Stimulated activated CD8-positive, alpha-beta memory T cell treated with anti-CD3 and anti-CD28 coated beads, Interleukin-15, amount 100 ng/mL, for 48 hours (primary cell): ENCODE data around the gene STAC3.
"Not testable (repeated sequence)": the region's sequence is repeated elsewhere in the genome, so short reads cannot be mapped to it uniquely, and the experiment has no call there.

Source experiments
- DNase-seq, 2 donors: peaks; one replicate each; pipeline ENCODE4 v3.0.0-alpha.2; 2020; ENCODE audit warnings: low read depth in 2 of 2

Gene STAC3

DNA sequence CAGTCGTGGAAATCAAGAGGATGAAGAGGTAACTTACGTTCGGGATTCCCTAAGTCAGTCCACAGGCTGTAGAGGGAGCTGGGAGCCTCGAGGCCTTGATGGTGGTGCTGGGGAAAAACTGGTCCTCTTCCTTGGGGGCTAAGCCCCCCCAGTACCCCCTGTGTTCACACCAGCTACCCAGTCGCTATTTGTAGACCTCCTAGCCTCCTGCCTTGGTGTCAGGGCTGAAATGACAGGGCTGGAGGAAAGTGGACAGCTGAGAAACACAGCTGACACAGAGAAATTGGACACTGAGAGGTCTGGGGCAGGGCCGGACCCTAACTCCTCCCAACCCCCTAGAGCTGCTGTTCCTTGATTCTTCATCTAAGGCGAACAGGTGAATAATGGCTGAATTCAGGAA, at the start of gene STAC3:
TSS of gene STAC3 (minus strand) at position 232 of the 400 bp plus-strand sequence. CDS start 1,551 bp downstream, outside the sequence.
- no peak for DNase-seq

DNA sequence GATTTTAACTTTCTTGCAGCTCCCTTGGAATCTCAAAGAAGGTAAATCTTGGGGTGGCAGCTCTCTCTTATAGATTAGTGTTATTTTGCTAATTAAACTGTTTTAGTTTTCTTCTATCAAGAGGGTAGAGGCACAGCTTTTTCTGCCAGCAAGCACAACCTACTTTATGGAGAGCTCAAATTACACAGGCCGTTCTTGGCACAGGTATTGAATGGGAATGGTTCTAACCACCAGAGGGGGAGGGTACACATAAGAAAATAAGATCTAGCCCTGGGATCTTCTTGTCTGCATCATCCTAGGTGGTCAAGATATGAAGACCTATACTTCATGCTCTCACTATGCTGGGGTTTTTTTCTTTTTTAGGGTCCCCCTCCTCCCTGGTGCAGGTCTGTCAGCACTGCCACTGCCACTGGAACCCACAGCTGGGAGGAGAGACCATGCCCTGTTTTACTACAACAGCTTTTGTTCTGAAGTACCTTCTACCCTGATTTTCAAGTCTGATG, 48.6 kb upstream of the STAC3 start:
- DNase-seq: no peak

DNA sequence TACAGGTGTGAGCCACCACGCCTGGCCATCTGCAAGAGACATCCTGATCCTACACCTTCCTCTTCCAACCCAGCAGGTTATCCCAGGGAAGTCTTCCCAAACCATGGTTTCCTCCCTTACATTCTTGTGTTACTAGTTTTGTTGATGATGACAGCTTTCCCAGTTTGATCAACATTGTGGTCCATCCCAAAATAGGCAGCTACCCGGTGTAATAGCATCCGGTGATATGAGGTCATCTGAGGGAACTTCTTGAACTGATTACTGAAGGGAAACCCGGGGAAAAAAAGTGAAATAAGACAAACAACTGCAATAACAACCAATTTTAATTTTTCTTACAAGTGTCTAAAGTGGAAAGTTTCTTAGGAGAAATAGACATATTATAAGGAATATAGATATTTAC, 45.3 kb upstream of the STAC3 start:
- no peak for DNase-seq

DNA sequence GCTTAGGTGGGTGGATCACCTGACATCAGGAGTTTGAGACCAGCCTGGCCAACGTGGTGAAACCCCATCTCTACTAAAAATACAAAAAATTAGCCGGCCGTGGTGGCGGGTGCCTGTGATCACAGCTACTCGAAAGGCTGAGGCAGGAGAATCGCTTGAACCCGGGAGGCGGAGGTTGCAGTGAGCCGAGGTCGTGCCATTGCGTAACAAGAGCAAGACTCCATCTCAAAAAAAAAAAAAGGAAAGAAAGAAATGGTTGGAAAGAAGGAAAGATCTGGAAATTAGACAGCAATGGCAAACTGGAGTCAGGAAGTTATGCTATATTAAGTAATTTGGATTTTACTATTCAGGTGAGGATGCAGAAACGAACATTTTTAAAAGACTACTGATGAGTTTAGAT, 31.1 kb upstream of the STAC3 start:
- DNase-seq: not testable (repeated sequence)

DNA sequence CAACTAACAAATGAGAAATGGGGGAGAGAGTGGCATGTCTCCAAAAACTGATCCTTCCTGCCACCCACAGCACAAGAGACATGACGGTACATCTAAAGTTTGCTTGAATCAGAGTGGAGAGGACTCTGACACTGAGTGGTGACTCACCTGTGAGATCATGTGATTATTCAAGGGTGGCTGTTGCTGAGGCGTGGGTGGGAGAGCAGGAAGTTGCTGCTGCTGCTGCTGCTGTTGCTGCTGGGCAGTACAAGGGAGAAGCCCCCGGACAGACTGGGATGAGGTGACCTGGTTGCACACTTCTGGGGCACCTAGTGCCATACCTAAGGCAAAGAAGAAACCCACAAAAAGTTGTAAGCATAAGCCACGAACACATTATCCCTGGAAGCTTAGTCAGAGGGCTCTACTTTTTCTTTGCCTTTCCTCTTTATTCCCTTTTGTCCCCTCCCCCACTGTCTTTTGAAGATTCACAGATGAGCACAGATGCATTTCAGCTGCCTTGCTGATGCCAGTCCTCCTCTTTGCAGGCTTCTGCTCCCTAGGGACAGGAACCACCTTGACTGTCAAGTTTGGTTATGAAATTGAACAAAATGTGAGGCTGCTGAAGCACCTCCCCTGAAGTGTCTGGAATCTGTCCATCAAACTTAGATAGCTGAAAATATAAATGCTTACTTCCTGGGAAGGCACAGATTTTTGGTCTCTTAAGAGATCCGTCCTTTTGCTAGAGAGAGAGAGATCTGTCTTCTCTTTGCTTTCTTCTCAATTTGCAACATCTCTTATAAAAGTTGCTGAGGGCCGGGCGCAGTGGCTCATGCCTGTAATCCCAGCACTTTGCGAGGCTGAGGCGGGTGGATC, 29.4 kb upstream of the STAC3 start:
- peak; percentile 66 to 69 for DNase-seq

DNA sequence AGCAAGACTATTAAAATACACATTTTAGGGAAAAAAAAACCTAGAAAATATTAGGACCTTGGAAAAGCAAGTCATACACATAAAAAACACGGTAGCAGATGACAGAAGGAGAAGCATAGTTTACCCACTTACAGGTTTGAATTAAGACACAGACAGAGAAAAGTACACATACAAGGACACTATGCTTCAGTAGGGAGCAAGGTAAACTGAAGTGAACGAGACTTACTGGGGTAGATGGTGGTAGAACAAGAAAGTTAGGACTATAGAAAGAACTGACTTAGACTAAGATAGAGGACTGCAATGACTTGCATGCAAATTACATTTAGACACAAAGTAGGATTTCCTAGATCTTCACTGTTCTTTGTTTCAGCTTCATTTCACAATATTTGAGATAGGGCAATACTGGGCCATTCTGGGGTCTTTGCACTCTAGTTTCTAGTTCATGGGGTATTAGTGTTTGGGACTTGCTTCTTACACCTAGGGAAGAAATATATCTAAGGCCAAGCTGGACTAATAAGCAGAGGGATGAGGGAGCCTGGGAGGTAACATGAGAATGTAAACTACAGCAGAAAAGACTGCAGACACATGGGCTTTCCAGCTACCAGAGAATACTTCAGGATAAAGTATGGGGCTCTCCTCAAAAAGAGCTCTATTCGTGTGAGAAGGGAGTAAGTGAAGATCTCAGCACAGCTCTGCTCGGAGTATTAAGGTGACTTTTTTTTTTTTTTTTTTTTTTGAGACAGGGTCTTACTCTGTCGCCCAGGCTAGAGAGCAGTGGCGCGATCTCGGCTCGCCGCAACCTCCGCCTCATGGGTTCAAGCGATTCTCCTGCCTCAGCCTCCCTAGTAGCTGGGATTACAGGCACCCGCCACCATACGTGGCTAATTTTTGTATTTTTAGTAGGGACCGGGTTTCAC, 27.7 kb upstream of the STAC3 start:
- no peak for DNase-seq

DNA sequence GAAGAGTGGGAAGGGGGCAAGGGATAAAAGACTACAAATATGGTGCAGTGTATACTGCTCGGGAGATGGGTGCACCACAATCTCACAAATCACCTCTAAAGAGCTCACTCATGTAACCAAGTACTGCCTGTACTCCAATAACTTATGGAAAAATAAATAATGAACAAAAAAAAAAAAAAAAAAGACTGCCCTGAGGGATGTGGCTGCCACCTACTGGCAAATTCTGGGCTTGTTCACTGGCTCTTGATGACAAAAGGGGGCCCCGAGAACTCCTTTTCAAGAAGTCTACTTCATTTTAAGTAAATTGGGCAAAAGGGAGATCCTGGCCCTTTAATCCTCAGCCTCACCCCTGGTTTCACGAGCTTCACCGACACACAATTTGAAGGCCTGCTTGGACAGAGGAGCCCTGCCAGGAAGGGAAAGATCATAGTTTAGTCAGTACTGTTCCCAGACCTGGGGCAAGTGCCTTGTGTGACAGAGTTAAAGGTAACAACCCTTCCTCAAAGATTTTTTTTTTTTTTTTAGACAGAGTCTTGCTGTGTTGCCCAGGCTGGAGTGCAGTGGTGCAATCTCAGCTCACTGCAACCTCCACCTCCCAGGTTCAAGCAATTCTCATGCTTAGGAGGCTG, 26.1 kb upstream of the STAC3 start:
- no peak for DNase-seq

DNA sequence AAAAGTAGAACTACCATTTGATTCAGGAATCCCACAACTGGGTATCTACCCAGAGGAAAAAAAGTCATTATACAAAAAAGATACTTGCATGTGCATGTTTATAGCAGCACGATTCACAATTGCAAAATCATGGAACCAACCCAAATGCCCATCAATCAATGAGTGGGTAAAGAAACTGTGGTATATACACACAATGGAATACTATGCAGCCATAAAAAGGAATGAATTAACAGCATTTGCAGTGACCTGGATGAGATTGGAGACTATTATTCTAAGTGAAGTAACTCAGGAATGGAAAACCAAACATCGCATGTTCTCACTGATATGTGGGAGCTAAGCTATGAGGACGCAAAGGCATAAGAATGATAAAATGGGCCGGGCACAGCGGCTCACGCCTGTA, 25.2 kb upstream of the STAC3 start:
- DNase-seq: not testable (repeated sequence)

DNA sequence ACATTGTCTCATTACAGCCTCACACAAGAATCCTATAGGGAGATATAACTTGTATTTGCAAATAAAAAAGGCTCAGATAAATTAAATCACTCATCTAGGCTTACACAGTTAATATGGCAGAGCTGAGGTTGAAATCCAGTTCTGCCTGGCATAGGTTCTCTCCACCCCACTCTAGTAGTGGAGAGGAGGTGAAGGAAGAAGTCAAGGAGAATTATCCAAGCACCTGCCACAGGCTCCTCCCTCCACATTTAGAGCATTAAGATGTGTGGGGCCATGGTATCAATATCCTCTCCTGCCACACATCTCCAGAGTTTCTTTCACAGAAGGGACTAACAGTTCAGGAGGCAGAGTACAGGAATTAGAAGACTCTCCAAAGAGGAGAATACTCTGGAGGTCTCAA, 22.5 kb upstream of the STAC3 start:
- DNase-seq: no peak

DNA sequence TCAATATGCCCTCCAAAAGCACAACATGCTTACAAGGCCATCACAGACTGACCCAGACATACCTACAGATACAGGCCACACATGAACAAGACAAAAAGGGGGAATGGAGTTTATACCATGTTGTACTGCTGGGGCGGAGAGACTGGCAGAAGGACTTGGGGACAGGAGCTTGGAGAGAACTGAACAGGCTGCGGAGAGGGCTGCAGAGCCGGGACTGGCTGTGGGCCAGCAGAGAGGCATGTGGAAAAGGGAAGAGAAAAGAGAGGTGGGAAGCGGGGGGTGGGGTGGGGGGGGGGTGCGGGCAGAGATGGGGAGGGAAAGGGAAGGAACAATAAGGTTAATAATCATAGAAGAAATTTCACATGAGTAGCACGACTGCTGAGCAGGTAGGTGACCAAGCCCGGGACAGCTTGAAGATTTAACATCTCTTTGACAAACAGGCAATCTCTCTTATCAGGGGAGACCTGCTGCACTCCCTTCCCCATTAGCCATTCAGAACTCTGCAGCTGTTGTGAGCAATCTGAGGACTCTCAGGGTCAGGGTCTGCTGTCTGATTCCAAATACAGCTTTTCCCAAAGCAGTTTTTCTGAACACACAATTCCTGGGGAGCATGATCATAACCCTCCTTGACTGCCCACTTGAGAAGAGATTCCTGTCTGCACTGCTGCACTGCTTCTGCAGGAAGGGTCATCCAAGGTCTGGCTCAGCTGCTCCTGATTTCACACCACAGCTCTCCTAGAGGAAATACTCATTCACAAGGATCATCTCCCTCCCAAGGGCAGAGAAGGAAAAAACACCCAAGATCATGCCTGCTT, 21.6 kb upstream of the STAC3 start:
- DNase-seq: no peak

DNA sequence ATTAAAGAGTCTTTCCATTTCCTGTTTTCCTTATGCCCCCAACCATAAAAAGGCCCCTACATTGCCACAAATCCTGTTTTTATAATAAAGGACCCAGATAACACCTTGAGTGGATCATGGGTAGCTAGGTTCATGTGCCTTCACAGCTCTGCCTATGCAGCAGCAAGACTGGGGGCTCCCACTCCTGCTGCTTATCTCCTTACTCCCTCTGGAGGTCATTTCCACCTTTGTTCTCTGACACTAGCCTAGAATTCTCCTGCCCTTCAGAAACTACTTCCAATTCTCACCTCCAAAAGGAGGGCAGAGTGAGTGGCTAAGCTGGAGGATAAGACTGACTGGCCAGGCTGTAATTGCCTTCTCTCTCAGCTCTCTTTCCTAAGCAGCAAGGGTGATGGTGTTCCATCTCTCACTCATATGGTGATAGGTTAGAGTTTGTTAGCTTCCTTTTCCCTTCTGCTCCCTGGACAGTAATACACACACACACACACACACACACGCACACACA, 20.0 kb upstream of the STAC3 start:
- no peak for DNase-seq

DNA sequence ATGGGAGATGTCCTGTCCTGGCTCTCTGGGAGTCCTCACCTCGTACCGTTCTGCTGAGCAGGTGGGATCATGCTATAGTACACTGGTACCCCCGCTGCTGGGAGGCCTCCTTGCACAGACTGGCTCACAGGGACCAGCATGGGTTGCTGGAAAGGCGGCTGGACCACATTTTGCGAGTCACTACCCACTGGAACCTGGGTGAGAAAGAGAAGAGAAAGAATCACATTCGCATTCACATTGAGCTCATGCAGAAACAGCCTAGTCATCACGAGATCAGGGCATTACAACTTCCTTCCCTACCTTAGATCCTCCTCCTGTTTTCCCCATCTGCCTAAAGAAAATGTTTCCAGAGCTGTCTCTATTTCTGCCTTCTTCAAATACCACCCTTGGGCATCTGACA, 17.3 kb upstream of the STAC3 start:
- DNase-seq: peak; percentile 19 to 50

DNA sequence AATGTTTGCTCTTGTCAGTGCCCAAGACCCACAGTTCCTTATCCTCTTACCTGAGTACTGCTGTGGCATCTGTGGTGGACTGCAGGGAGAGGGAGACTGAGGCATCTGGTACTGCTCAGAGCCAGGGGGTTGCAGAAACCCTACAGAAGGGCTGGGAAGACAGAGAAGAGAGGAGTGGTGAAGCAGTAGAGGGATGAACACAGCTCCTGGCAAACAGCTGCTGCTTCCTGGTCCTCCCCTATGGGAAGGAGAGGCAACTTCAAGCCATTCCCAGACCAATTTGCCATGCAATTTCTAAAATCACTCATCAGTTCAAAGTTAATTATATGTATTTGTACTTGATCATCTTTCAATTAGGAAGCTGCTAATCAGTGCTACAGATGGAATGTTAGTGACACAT, 15.7 kb upstream of the STAC3 start:
- no peak for DNase-seq

DNA sequence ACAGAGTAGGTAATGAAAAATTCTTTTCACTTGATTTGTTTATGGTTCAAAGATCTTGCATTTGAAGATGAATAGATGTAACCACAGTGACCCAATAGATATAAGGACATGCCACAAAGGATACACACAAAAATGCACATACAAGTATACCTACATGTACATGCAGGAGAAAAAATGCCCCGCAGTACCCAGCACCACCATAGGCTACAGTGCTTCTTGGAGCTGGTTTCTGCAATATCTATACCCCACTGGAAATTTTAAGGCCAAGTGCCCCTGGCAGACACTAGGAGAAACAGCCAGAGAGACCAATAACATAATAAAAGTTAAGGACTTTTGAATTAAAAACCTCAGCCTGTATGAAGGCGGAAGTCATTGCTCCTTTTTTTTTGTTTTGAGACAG, 12.1 kb upstream of the STAC3 start:
- DNase-seq: no peak

DNA sequence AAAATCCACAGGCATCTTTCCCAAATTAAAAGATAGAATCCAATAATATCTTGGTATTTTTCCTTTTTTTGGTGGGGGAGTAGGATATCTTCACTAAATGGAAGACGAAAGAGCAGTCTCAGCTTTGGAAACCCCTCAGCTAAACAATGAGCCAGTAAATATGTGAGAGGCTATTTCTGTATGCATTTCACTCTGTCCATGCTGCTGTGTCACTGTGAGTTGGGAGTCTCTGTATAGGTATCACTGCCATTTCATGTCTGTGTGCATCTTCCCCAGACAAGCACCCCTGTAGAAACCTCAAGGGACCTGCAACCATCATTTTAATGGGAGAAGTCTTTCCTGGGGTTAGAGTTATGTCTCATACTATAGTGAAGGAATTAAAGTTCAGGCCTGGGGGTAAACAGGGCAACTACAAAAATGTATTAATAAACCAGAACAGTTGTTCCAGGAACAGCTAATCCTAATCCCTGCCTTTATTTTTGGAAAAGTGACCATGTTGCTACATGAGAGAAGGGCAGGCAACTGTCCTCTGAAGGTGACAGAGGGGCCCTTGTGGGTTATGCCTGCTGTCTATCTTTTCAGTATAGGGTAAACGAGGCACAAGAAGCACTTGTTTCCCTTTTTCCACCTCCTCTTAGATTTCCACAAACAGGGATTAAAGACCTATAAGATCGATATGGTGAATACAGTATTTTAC, 11.3 kb upstream of the STAC3 start:
- DNase-seq: no peak

DNA sequence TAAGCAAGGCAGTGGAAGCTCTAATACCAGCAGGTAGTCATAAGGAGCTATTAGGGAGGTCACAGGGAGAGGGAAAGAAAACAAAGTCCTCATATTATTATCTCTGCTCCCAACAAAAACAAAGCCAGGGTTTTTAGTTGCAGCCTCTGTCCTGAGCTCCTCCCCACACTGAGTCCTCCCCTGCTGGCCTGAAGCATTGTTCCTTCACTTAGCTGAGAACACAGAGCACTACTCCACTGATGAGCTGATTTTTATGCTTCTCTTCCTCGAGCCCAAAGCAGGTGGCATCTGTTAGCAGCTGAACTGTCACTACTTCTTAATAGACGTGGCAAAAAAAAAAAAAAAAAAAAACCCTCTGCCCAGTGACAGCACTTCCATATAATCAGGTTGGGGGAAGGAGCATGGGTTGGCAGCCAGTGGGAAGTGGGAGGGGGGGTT, 10.5 kb upstream of the STAC3 start:
- DNase-seq: no peak

DNA sequence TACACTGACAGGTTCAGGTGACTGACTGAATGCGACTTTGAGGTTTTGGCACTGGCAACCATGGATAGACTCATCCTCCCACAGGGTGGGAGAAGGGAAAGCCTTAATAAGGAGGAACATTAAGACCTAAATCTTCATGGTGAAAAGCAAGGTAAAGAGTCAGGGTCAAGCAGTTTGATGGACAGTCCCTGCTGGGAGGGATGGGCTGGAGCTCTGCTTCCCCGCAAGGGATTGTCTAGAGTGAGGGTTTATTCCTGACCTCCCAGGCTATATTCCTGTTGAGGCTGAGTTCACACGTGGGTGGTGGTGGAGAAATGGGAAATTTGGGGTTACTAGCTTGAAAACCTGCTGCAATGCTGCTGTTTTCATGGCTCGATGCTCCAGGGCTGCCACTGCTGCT, 9.4 kb upstream of the STAC3 start:
- no peak for DNase-seq

DNA sequence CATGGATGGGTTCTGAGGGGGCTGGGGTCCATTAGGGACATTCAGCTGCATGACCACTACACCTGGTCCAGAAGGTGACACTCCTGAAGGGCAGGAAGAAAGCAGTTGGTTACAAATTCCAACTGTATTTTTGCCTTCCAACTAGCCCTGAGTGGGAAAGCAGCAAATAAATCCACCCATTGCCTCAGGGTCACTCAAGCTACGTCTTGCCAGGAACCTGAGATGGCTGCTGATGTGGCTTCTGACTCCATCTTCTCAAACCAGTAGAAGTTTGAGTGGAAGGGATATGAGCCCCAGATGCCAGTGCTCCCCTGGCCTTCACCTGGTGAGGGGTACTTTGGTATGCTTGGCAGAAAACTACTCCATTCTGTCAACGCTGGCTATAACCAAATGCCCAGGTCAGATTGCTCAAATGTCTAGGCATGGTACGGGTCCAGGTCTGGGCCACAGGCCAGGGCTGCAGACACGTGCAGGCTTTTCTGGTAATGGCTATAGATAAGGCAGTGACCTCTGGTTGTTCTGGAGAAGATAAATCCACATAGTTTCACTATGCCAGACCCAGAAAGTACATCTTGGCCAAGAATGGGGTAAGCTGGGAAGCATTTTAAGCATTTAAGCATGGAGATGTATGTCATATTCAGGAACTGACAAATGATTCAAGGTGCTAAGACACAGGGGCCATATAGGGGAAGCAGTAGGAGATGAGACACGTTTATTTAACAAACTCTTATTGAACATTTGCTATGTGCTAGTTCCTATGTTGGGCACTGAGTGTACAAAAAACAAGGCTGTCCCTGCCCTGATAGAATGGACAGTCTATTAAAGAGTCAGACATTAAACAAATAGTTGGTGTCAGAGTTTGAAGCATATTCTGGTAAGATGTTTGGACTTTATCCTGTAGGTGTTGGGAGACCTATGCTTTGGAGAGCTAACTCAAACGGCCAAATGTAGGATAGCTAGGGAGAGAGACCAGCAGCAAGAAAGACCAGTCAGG, 8.3 kb upstream of the STAC3 start:
- no peak for DNase-seq

DNA sequence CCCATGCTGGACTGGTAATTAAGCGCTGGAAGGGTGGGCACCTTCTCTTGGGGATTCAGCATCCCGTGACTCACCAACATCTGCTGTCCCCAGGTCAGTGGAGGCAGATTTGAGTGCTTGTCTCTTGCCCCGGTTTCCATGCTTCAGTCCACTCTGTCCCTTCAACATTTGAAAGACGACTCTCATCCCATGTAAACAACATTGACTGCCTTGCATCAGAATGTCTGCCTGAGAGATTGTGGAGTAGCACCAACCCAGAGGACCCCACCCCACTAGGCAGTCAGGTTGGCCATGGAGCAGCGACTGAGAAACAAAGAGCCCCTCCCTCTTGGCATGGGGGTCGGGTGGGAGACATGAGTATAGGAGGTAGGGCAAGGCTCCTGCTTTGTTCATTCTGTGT, 4.9 kb upstream of the STAC3 start:
- DNase-seq: no peak
